Measurements from ENCODE around the gene ZNF335. TPM values are rescaled to one million over a fixed set of nuclear protein-coding genes. Genes with fewer than 3 reads are reported as not detected.

ZNF335 gene
- total and polyA plus RNA-seq, 2 of the 13 experiments (the other 11 are each of a cell fraction or from before 2014, with no cell fraction given) = 9.7 to 13.7 TPM

- TF ChIP-seq, protein P1, sequence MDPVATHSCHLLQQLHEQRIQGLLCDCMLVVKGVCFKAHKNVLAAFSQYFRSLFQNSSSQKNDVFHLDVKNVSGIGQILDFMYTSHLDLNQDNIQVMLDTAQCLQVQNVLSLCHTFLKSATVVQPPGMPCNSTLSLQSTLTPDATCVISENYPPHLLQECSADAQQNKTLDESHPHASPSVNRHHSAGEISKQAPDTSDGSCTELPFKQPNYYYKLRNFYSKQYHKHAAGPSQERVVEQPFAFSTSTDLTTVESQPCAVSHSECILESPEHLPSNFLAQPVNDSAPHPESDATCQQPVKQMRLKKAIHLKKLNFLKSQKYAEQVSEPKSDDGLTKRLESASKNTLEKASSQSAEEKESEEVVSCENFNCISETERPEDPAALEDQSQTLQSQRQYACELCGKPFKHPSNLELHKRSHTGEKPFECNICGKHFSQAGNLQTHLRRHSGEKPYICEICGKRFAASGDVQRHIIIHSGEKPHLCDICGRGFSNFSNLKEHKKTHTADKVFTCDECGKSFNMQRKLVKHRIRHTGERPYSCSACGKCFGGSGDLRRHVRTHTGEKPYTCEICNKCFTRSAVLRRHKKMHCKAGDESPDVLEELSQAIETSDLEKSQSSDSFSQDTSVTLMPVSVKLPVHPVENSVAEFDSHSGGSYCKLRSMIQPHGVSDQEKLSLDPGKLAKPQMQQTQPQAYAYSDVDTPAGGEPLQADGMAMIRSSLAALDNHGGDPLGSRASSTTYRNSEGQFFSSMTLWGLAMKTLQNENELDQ (CRISPR knock-in tag; IDR thresholded peaks at IDR 0.05; ENCODE audit: borderline replicate concordance) = no peak
- TF ChIP-seq RARA (CRISPR knock-in tag; IDR thresholded peaks at IDR 0.05) (peak; percentile 96), RBM39 (IDR thresholded peaks at IDR 0.05; ENCODE audit: low read depth, low read length, poor library complexity, severe bottlenecking) (peak; percentile 47), FOXO4 (CRISPR knock-in tag; conservative IDR thresholded peaks at IDR 0.05) (peak; percentile 85; the same call in 1 of the 2 replicates), ZNF296 (CRISPR knock-in tag; conservative IDR thresholded peaks at IDR 0.05) (0 out of 2 replicates have a peak, but pooled peaks have one; percentile 3), EP300 (IDR thresholded peaks at IDR 0.05; ENCODE audit: low read depth in 2 of 2, low read length in 2 of 2) (peak in 1 of 2 experiments; percentile 62; a peak in 1 of 4 replicates), EP300 (CRISPR knock-in tag; IDR thresholded peaks at IDR 0.05; ENCODE audit: borderline replicate concordance) (peak; percentile 12; the same call in 1 of the 2 replicates), ELF3 (CRISPR knock-in tag; IDR thresholded peaks at IDR 0.05) (peak; percentile 75), ZNF280D (CRISPR knock-in tag; IDR thresholded peaks at IDR 0.05) (peak; percentile 53; the same call in 1 of the 2 replicates), ZNF782 (CRISPR knock-in tag; IDR thresholded peaks at IDR 0.05; ENCODE audit: borderline replicate concordance) (0 out of 2 replicates have a peak, but pooled peaks have one; percentile 24), CHCHD3 (CRISPR knock-in tag; IDR thresholded peaks at IDR 0.05) (0 out of 2 replicates have a peak, but pooled peaks have one; percentile 16), ZNF891 (CRISPR knock-in tag; IDR thresholded peaks at IDR 0.05) (peak; percentile 8; the same call in 1 of the 2 replicates), SUZ12 (IDR thresholded peaks at IDR 0.05; ENCODE audit: low read depth, low read length) (no peak), HHEX (CRISPR knock-in tag; IDR thresholded peaks at IDR 0.05) (peak; percentile 25; the same call in 1 of the 2 replicates)
- TF ChIP-seq, protein P2, sequence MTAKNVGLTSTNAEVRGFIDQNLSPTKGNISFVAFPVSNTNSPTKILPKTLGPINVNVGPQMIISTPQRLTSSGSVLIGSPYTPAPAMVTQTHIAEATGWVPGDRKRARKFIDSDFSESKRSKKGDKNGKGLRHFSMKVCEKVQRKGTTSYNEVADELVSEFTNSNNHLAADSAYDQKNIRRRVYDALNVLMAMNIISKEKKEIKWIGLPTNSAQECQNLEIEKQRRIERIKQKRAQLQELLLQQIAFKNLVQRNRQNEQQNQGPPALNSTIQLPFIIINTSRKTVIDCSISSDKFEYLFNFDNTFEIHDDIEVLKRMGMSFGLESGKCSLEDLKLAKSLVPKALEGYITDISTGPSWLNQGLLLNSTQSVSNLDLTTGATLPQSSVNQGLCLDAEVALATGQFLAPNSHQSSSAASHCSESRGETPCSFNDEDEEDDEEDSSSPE (CRISPR knock-in tag; IDR thresholded peaks at IDR 0.05) = 0 out of 2 replicates have a peak, but pooled peaks have one; percentile 36
- TF ChIP-seq, protein P3, sequence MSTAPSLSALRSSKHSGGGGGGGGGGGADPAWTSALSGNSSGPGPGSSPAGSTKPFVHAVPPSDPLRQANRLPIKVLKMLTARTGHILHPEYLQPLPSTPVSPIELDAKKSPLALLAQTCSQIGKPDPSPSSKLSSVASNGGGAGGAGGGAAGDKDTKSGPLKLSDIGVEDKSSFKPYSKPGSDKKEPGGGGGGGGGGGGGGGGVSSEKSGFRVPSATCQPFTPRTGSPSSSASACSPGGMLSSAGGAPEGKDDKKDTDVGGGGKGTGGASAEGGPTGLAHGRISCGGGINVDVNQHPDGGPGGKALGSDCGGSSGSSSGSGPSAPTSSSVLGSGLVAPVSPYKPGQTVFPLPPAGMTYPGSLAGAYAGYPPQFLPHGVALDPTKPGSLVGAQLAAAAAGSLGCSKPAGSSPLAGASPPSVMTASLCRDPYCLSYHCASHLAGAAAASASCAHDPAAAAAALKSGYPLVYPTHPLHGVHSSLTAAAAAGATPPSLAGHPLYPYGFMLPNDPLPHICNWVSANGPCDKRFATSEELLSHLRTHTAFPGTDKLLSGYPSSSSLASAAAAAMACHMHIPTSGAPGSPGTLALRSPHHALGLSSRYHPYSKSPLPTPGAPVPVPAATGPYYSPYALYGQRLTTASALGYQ (CRISPR knock-in tag; IDR thresholded peaks at IDR 0.05) = peak; percentile 69; the same call in 1 of the 2 replicates
Observed at GRCh38 chr20:45909817-45910669, 62.0 kb downstream of the ZNF335 start (continued).

Measured in HepG2 (cell line).